ENCODE data around the gene GJB5.

GRCh38 chr1:34774957-34775356 lies 20.1 kb downstream of the GJB5 start:
- TF ChIP-seq CTCF (IDR thresholded peaks at IDR 0.05) = no peak
- TF ChIP-seq SIN3A (IDR thresholded peaks at IDR 0.05; ENCODE audit: borderline replicate concordance, insufficient read depth, low read depth, low read length) = no peak
- TF ChIP-seq REST (IDR thresholded peaks at IDR 0.05; ENCODE audit: insufficient read depth in 1 of 2, low read depth in 2 of 2, low read length in 1 of 2) = no peak
